Activated CD8-positive, alpha-beta memory T cell treated with anti-CD3 and anti-CD28 coated beads, Interleukin-2, amount 10 ng/mL, durations not matched to agents 7 days and 5 days (primary cell): ENCODE data around the gene IMPDH1. TPM values are rescaled to one million over a fixed set of nuclear protein-coding genes. Genes with fewer than 3 reads are reported as not detected.

Source experiments
- total RNA-seq, 2 experiments: library from RNA; stranded (reverse); gene quantifications; one replicate each; pipeline ENCODE4 v1.2.3, GENCODE V29; 2021

The IMPDH1 gene
- total RNA-seq, 2 experiments from 2014 or later, result 54.1 to 62.8 TPM

Other genes with a start within 250 kb of the IMPDH1 start
- not detected for gene LEP, start 168.7 kb downstream of the IMPDH1 start, total RNA-seq
- gene RBM28, start 66.1 kb downstream of the IMPDH1 start, total RNA-seq, result 10 to 100 TPM; 52.6 to 53.6 TPM
- gene PRRT4, start 48.3 kb downstream of the IMPDH1 start, total RNA-seq, result under 1 TPM in 1 of 2 experiments, not detected in 1; 0.18 TPM
- 10 to 100 TPM; 13.2 to 24.0 TPM for gene HILPDA, start 45.9 kb upstream of the IMPDH1 start, total RNA-seq
- gene METTL2B, start 66.8 kb upstream of the IMPDH1 start, total RNA-seq, result 10 to 100 TPM; 31.3 to 38.3 TPM